Activated naive CD4-positive, alpha-beta T cell treated with anti-CD3 and anti-CD28 coated beads, Interleukin-2, amount 50 U/mL, for 24 hours (primary cell): ENCODE results near the gene DNMT3L.
"Not testable (repeated sequence)": the region's sequence is repeated elsewhere in the genome, so short reads cannot be mapped to it uniquely, and the experiment has no call there.

Source experiments
- H3K27ac Mint-ChIP-seq: one replicate; pipeline ENCODE4 v1.8.0; 2021; ENCODE audit warnings: mild to moderate bottlenecking, mixed read lengths
- H3K27me3 Mint-ChIP-seq: one replicate; pipeline ENCODE4 v1.8.0; 2021; ENCODE audit warnings: mixed read lengths
- H3K36me3 Mint-ChIP-seq: one replicate; pipeline ENCODE4 v1.8.0; 2021; ENCODE audit warnings: mixed read lengths
- H3K4me1 Mint-ChIP-seq: one replicate; pipeline ENCODE4 v1.8.0; 2021; ENCODE audit warnings: mixed read lengths
- H3K4me3 Mint-ChIP-seq: one replicate; pipeline ENCODE4 v1.8.0; 2021; ENCODE audit warnings: mild to moderate bottlenecking, mixed read lengths
- H3K9me3 Mint-ChIP-seq: one replicate; pipeline ENCODE4 v1.8.0; 2021; ENCODE audit warnings: mixed read lengths

DNMT3L gene

DNA sequence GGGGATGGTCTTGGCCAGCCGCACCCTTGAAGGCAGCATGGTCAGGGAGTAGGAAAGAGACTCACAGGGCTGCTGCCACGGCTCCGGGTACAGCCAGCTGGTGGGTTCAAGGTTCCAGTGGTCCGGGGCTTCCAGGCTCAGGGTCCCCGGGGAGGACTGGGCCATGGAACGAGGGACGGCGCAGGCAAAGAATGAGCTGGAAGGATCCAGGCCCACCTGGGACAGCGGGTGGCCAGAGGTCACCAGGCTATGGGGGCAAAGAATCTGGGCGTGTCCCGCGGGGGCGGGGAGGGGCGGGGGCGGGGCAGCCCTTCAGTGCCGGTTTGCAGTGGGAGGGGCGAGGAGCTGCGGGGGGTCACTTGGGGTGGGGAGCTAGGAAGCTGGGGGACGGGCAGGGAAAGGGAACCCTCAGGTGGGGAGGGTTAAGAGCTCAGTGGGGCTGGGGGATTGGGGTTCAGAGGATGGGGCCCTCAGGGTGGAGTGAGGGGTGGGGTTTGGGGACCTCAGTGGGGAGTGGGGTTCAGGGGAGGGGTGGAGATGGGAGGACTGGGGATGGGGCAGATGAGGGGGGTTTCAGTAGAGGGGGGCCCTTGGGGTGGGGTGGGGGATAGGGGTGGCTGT is at the start of gene DNMT3L:
TSS of gene DNMT3L (minus strand) at position 223 of the 621 bp plus-strand sequence. CDS start 638 bp downstream, outside the sequence.
- no peaks in the 10 kb centered on the region for H3K27me3 Mint-ChIP-seq
- no peaks in the 10 kb centered on the region for H3K9me3 Mint-ChIP-seq

DNA sequence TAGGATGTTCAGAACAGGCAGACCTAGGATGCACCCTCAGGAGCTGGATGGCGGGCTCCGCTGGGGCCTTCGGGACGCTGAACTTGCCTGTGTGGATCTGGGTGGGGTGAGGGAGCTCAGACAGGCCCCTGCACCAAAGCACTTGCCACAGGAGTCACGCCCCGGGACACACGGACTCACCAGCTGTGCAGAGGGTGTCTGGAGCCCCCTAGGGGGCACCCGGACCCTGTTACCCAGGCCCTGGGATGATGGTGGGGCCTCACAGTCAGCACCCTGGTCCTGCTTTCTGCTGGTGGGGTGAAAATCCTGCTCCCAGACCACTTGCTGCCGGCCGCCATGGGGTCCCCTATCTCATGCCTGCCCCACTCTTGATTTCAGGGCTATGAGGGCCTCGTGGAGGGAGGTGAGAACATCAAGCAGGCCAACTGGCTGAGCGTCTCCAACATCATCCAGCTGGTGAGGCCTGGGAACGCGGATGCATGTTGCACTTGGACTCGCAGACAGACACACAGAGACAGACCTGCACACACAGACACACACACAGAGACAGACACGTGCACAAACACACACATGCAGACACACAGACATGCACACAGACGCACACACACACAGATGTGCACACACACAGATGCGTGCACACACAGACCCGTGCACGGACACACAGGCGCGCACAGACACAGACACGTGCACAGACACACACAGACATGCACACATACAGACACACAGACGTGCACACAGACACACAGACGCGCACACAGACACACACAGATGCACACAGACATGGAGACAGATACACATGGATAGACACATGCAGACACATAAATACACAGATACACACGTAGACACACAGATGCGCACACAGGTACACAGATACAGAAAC is 49.2 kb upstream of the DNMT3L start:
- Mint-ChIP-seq H3K27me3 (no peaks in the 10 kb centered on the region), H3K9me3 (no peaks in the 10 kb centered on the region), H3K4me1 (no peaks in the 10 kb centered on the region), H3K27ac (no peak overlapping the region), H3K4me3 (no peak overlapping the region), H3K36me3 (peaks cover 2% of the 10 kb centered on the region)

More for the DNA sequence above, at the start of gene DNMT3L:
- H3K27ac Mint-ChIP-seq: no peak within 1 kb of the TSS
- H3K36me3 Mint-ChIP-seq: no peaks in the 10 kb centered on the region
- no peaks in the 10 kb centered on the region for H3K4me1 Mint-ChIP-seq
- H3K4me3 Mint-ChIP-seq: no peak within 1 kb of the TSS

DNA sequence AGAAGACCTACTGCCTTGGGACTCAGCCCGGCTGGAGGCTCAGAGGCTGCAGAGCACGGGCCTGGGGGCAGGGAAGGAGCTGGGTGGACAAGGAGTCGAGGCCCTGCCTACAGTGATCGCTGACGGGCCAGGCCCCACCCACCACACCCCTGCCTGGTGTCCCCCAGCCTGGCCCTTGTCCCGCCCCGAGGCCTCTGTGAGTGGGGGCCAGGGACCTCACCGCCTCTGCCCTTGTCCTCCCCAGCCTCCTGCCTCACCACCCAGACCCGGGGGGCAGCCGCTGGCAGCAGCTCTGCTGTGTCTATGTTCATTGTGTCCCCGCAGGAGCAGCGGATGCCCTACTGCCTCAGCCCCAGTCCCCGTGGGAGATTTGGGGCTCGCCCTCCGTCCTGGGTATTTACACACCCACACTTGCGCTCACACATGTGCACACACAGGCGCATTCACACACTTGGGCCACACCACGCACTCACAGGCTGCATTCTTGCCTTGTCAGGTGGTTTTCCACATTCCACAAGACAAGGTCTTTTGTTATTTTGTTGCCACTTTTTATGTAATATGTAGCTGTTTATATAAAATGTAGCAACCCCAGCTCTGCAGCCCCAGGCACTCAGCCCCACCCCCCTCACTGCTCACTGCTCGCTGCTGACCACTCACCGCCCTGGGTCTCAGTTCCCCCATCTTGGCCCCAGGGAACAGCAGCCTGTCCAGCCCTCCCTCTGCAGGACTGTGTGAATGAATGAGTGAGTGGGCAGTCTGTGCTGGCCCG is 45.4 kb upstream of the DNMT3L start:
- Mint-ChIP-seq H3K4me1 (peaks cover 26% of the 10 kb centered on the region), H3K36me3 (peaks cover 2% of the 10 kb centered on the region), H3K4me3 (no peak overlapping the region), H3K27me3 (no peaks in the 10 kb centered on the region), H3K27ac (no peak overlapping the region), H3K9me3 (no peaks in the 10 kb centered on the region)

DNA sequence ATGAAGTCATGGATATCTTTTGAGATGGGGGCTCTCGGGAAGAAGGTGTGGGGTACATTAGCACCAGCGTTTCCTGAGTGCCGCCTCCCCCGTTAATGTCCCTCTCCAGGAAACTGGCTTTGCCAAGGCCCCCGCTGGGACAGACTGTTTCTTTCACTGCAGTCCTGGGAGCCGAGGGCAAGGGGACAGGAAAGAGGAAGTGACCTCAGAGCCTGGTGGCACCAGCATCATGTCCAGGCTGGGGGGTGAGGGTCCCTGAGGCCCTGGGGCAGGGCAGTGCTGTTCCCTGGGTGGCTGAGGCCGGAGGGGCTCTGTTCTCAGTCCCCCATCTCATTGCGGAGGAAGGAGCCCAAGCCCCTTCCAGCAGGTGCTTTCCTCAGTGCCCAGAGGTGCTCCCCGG is 44.0 kb upstream of the DNMT3L start:
- no peaks in the 10 kb centered on the region for H3K9me3 Mint-ChIP-seq
- peaks cover 40% of the 10 kb centered on the region for H3K4me1 Mint-ChIP-seq
- no peaks in the 10 kb centered on the region for H3K27me3 Mint-ChIP-seq
- no peak overlapping the region for H3K4me3 Mint-ChIP-seq
- no peak overlapping the region for H3K27ac Mint-ChIP-seq
- H3K36me3 Mint-ChIP-seq: no peaks in the 10 kb centered on the region

DNA sequence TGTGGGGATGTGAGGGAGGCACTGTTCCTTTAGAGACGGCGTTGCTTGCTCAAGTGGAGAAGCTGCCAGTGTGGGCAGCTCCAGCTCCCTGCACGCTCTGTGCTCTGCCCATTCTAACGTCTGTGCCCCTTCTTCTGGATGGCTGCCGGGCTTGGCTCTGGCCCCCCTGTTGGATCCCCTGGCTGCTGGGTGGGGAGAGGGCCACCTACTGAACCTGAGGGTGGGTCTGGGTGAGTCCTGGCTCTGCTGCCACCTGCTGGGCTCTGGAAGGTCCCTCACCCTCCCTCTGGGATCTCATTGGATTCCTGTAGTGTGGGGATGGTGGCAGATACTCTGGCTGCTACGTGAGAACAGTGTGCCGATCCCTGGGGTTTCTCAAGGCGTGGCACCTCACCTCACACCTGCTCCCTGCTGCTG is 43.2 kb upstream of the DNMT3L start:
- Mint-ChIP-seq H3K36me3 (no peaks in the 10 kb centered on the region), H3K9me3 (no peaks in the 10 kb centered on the region), H3K4me1 (peaks cover 41% of the 10 kb centered on the region), H3K4me3 (no peak overlapping the region), H3K27me3 (no peaks in the 10 kb centered on the region), H3K27ac (peak overlapping the region; percentile 52)

DNA sequence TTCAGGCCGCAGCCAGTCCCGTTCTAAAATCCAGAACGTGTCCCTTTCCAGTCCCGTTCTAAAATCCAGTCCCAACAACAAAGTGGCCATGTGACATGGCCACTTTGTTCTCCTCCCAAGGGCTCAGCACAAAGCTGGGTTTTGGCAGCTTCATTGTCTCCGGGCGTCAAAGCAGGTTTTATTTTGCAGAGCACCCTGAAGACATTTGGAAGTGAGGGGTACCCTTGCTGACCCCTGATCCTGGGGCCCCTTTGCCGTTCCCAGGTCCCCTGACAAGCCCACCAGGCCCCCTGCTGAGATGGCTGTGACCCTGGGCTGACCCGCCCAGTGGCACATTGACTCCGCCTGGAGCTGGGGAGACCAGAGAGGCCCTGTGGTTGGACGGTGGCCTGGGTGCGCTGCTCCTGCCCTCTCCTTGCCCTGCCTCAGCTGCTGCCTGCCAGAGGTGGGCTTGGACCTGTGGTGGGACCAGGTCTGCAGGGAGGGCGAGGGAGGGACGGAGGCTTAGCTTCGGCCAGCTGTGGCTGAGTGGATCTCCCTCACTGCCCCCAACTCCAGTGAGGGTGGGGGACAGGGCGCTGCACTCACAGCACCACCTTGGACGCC is 42.4 kb upstream of the DNMT3L start:
- H3K27ac Mint-ChIP-seq: no peak overlapping the region
- H3K9me3 Mint-ChIP-seq: no peaks in the 10 kb centered on the region
- H3K4me1 Mint-ChIP-seq: peaks cover 44% of the 10 kb centered on the region
- H3K4me3 Mint-ChIP-seq: no peak overlapping the region
- no peaks in the 10 kb centered on the region for H3K36me3 Mint-ChIP-seq
- H3K27me3 Mint-ChIP-seq: no peaks in the 10 kb centered on the region

DNA sequence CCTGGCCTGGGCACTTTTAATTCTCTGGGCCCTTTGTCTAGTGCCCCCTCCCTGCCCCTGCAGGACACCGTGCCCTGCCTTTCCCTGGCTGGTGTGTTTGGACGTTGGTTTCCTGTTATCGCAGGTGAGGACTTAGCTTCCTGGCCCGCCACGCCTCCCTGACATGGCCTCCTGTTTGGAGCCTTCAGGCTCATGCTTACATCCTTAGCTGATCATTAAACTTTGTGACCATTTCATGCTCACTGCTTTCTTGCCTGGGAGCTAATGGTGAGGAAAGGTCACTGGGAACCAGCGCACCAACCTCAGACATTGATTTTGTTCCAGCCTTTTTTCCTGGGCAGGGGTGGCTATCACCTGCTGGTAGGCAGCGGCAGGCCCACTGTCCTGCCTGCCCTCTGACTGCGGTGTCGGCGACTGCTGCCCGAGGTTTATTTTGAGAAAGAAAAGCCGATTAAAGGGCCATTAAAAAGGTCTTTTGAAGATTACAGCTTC is 41.8 kb upstream of the DNMT3L start:
- H3K9me3 Mint-ChIP-seq: no peaks in the 10 kb centered on the region
- H3K36me3 Mint-ChIP-seq: no peaks in the 10 kb centered on the region
- H3K4me1 Mint-ChIP-seq: peaks cover 48% of the 10 kb centered on the region
- H3K4me3 Mint-ChIP-seq: peak overlapping the region; percentile 9
- no peak overlapping the region for H3K27ac Mint-ChIP-seq
- H3K27me3 Mint-ChIP-seq: no peaks in the 10 kb centered on the region

DNA sequence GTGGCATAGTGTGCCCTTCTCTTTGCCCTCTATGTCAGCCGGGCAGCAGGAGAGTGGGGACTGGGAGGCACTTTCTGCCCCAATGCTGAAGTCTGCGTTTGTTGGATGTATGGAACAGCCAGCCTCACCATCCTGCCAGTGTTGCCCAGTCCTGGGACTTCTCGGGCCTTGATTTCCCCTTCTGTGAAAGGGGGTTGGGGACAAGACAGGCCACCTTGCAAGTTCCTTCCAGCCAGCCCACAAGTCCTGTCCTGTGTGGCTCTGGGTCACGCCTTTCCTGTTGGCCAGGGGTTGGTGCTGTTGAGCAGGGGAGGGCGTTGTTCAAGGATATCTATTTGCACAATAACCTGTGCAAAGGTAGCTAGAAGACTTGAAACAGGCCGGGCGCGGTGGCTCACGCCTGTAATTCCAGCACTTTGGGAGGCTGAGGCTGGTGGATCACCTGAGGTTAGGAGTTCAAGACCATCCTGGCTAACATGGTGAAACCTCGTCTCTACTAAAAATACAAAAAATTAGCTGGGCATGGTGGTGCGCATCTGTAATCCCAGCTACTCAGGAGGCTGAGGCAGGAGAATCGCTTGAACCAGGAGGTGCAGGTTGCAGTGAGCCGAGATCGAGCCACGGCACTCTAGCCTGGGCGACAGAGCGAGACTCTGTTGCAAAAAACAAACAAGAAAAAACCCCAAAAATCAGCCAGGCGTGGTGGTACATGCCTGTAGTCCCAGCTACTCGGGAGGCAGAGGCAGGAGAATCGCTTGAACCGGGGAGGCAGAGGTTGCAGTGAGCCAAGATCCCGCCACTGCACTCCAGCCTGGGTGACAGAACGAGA is 41.1 kb upstream of the DNMT3L start:
- Mint-ChIP-seq H3K4me3 (peak overlapping the region; percentile 44), H3K27ac (peak overlapping the region; percentile 30), H3K4me1 (peaks cover 56% of the 10 kb centered on the region)
- not testable (repeated sequence) for H3K27me3 Mint-ChIP-seq, H3K9me3 Mint-ChIP-seq, H3K36me3 Mint-ChIP-seq

DNA sequence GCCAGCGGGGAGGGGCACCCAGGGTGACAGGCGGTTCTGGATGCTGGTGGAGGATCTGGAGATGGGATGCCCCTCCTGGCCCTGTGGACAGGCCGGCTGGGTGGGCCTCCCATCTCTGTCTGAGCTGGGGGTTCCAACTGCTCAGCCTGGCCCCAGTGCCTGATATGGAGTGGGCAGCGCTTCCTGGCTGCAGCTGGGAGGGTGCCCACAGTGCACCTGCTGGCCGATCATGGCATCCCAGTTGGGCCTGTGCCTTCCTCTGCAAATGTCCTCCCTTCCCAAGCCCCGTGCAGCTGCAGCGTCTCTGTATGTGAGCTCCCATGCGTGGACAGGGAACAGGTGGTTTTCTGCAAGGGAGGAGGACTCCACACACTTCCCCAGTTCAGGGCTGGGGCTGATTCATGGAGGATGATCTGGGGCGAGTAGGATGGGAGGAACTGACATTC is 40.3 kb upstream of the DNMT3L start:
- Mint-ChIP-seq H3K36me3 (no peaks in the 10 kb centered on the region), H3K4me1 (peaks cover 62% of the 10 kb centered on the region), H3K4me3 (peak overlapping the region; percentile 44), H3K27me3 (no peaks in the 10 kb centered on the region), H3K9me3 (no peaks in the 10 kb centered on the region), H3K27ac (no peak overlapping the region)

DNA sequence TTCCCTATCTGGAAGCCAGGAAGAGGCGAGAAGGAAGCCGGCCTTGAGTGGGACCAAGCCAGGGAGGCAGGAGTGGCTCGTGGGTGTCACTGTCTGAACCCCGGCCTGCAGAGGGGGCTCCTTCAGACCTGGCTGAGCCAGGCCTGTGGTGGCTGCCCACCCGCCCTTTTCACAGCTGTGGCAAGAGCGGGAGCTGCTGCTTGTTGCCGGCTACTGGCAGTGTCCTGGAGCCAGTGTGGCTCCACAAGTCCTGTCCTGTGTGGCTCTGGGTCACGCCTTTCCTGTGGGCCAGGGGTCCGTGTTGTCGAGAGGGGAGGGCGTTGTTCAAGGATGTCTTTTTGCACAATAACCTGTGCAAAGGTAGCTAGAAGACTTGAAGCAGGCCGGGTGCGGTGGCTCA is 39.4 kb upstream of the DNMT3L start:
- no peaks in the 10 kb centered on the region for H3K9me3 Mint-ChIP-seq
- H3K4me1 Mint-ChIP-seq: peaks cover 62% of the 10 kb centered on the region
- H3K27me3 Mint-ChIP-seq: no peaks in the 10 kb centered on the region
- peak overlapping the region; percentile 79 for H3K4me3 Mint-ChIP-seq
- H3K36me3 Mint-ChIP-seq: no peaks in the 10 kb centered on the region
- H3K27ac Mint-ChIP-seq: peak overlapping the region; percentile 82

DNA sequence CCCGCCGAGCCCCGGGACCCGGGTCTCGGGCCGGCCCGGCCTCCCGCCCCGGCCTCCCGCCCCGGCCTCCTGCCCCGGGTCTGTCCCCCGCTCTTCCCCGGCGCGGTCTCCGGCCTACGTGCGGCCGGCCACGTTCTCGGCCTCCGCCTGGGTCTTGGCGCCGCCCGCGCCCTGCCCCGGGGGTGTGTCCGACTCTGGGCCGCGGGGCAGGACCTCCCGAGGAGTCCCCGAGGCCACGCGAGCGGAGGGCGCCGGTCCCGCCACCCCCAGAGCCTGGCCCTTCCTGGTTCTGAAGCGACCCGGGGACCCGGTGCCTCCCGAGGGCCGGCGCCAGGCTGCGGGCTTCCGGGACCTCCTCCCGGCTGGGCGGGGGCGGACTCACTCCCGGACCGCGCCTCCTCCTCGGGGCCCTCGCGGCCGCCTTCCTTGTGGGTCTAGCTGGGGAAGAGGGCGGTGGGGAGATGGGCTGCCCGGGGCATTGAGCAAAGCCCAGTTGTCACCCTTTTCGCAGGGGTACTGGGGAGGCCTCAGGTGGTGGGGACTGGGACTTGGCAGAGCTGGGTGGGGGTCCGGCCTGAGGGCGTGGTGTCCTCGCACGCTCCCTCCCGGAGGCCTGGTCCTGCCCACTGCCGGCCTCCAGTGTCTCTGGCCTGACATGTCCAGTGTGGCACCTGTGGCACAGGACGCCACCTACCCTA is 38.7 kb upstream of the DNMT3L start:
- peaks cover 63% of the 10 kb centered on the region for H3K4me1 Mint-ChIP-seq

DNA sequence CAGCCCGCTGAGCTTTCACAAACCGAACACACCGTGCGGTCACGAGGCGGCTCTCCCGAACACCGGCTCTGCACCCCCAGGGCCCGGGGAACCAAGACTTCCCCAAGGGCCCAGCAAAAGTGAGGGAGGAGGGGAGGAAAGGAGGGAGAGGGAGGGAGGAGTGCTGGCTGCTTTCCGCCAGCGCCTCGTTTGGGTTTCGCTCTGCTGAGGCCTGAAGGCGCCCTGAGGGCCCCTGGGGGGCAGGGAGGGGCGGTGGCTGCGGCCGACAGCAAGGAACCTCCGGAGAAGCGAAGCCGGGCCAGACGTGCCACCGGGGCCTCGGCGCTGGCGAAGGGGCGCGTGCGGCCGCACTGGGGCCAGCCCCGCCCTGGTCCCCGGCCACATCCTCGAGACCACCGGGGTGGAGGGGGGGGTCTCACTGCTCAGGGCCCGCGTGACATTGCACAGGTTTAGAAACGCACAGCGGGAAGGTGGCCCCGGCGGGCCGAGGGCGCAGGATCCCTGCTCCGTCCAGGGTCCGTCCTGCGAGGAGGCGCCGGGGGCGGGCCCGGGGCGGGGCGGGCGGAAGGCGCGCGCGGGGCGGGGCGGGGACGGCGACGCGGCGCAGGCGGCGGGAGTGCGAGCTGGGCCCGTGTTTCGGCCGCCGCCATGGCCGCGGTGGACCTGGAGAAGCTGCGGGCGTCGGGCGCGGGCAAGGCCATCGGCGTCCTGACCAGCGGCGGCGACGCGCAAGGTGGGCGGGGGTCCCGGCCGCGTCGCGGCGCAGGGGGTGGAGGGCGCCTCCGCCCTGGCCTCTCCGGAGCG is 38.0 kb upstream of the DNMT3L start, which contains the start of gene PFKL:
TSS of gene PFKL (plus strand) at position 596 of the 804 bp plus-strand sequence. CDS start at position 649, 53 bp downstream.
- Mint-ChIP-seq H3K27ac (peak within 1 kb of the TSS; percentile 88), H3K4me1 (peaks cover 61% of the 10 kb centered on the region), H3K27me3 (no peaks in the 10 kb centered on the region), H3K4me3 (peak within 1 kb of the TSS; percentile 87), H3K36me3 (no peaks in the 10 kb centered on the region), H3K9me3 (no peaks in the 10 kb centered on the region)

More for the DNA sequence above, 38.7 kb upstream of the DNMT3L start:
- H3K27ac Mint-ChIP-seq: peak overlapping the region; percentile 82
- no peaks in the 10 kb centered on the region for H3K36me3 Mint-ChIP-seq
- H3K4me3 Mint-ChIP-seq: peak overlapping the region; percentile 79
- H3K27me3 Mint-ChIP-seq: no peaks in the 10 kb centered on the region
- no peaks in the 10 kb centered on the region for H3K9me3 Mint-ChIP-seq

DNA sequence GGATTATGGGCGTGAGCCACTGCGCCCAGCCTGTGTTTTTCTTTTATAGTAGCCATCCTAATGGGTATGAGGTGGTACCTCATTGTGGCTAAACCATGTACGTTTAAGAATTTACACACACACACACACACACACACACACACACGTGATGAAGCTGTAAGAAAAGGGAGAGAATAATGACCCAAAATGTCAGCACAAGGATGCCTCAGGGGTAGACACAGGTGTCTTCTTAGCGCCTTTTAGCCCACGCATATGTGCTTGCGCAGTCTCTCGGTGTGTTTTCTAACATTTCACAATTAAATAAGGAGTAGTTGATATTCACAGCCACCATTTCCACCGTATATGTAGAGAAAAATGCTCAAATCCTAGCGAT is 37.4 kb upstream of the DNMT3L start:
- Mint-ChIP-seq H3K36me3 (no peaks in the 10 kb centered on the region), H3K4me3 (peak overlapping the region; percentile 87), H3K9me3 (no peaks in the 10 kb centered on the region), H3K27ac (peak overlapping the region; percentile 88), H3K4me1 (peaks cover 60% of the 10 kb centered on the region), H3K27me3 (no peaks in the 10 kb centered on the region)
